H9 (cell line): ENCODE measurements around the gene KCNK10. TPM values are rescaled to one million over a fixed set of nuclear protein-coding genes. Genes with fewer than 3 reads are reported as not detected.

Experiments
- DNase-seq: peaks from one replicate; pipeline ENCODE4 v3.0.0-alpha.2; 2017
- H2AFZ ChIP-seq: one replicate; pipeline ENCODE4 v1.6.1; 2013; ENCODE audit warnings: mild to moderate bottlenecking, low read length, control low read depth, moderate library complexity
- H2AK5ac ChIP-seq: 2 replicates; pipeline ENCODE4 v1.6.1; 2013; ENCODE audit warnings: low read length, control low read depth, mixed read lengths; ENCODE audit not compliant: insufficient read length
- H2BK120ac ChIP-seq: one replicate; pipeline ENCODE4 v1.6.1; 2013; ENCODE audit warnings: low read depth, mild to moderate bottlenecking, low read length, control low read depth, inconsistent platforms; ENCODE audit not compliant: poor library complexity, severe bottlenecking
- H2BK12ac ChIP-seq: 2 replicates; pipeline ENCODE4 v1.6.1; 2013; ENCODE audit warnings: low read length, control low read depth, mixed read lengths, low read depth; ENCODE audit not compliant: insufficient read length
- H2BK15ac ChIP-seq: 2 replicates; pipeline ENCODE4 v1.6.1; 2013; ENCODE audit warnings: low read depth, low read length, control low read depth
- H2BK20ac ChIP-seq: one replicate; pipeline ENCODE4 v1.6.1; 2013; ENCODE audit warnings: low read depth, mild to moderate bottlenecking, low read length, control low read depth, inconsistent platforms; ENCODE audit not compliant: poor library complexity, severe bottlenecking
- H2BK5ac ChIP-seq: 2 replicates; pipeline ENCODE4 v1.6.1; 2013; ENCODE audit warnings: low read length, control low read depth, mixed read lengths; ENCODE audit not compliant: insufficient read length
- H3K14ac ChIP-seq: 2 replicates; pipeline ENCODE4 v1.6.1; 2013; ENCODE audit warnings: low read length, control low read depth; ENCODE audit not compliant: insufficient read depth
- H3K18ac ChIP-seq: 2 replicates; pipeline ENCODE4 v1.6.1; 2013; ENCODE audit warnings: low read depth, mild to moderate bottlenecking, mixed read lengths, low read length, control low read depth; ENCODE audit not compliant: insufficient read length
- H3K23ac ChIP-seq: 2 replicates; pipeline ENCODE4 v1.6.1; 2013; ENCODE audit warnings: low read length, control low read depth, mixed read lengths, low read depth; ENCODE audit not compliant: insufficient read length
- H3K23me2 ChIP-seq: 2 replicates; pipeline ENCODE4 v1.6.1; 2013; ENCODE audit warnings: low read depth, mild to moderate bottlenecking, mixed read lengths, low read length, control low read depth; ENCODE audit not compliant: insufficient read length, poor library complexity, severe bottlenecking
- H3K27ac ChIP-seq: 2 replicates; pipeline ENCODE4 v1.5.1; 2013; ENCODE audit warnings: low read length, control low read depth, mixed read lengths, low read depth; ENCODE audit not compliant: insufficient read length
- H3K27me3 ChIP-seq: 2 replicates; pipeline ENCODE4 v1.6.1; 2013; ENCODE audit warnings: low read length, control low read depth, inconsistent platforms; ENCODE audit not compliant: insufficient read depth
- H3K4ac ChIP-seq: 2 replicates; pipeline ENCODE4 v1.6.1; 2013; ENCODE audit warnings: low read depth, mild to moderate bottlenecking, control low read depth, inconsistent platforms, low read length, moderate library complexity
- H3K4me1 ChIP-seq: 2 replicates; pipeline ENCODE4 v1.6.1; 2013; ENCODE audit warnings: low read length, control low read depth, inconsistent platforms; ENCODE audit not compliant: insufficient read depth
- H3K4me2 ChIP-seq: 2 replicates; pipeline ENCODE4 v1.6.1; 2013; ENCODE audit warnings: low read length, control low read depth, mixed read lengths; ENCODE audit not compliant: insufficient read length, insufficient read depth
- H3K56ac ChIP-seq: 2 replicates; pipeline ENCODE4 v1.6.1; 2013; ENCODE audit warnings: low read depth, mild to moderate bottlenecking, mixed read lengths, low read length, control low read depth; ENCODE audit not compliant: insufficient read length
- H3K79me1 ChIP-seq: 2 replicates; pipeline ENCODE4 v1.6.1; 2013; ENCODE audit warnings: low read depth, mild to moderate bottlenecking, moderate library complexity, low read length, control low read depth, inconsistent platforms; ENCODE audit not compliant: insufficient read depth, poor library complexity, severe bottlenecking
- H3K79me2 ChIP-seq: 2 replicates; pipeline ENCODE4 v1.6.1; 2013; ENCODE audit warnings: low read length, control low read depth, inconsistent platforms; ENCODE audit not compliant: insufficient read depth
- H3K9ac ChIP-seq: 2 replicates; pipeline ENCODE4 v1.6.1; 2013; ENCODE audit warnings: low read length, control low read depth, mixed read lengths; ENCODE audit not compliant: insufficient read length; ENCODE audit errors: extremely low read depth
- H3K9me3 ChIP-seq: one replicate; pipeline ENCODE4 v1.6.1; 2013; ENCODE audit warnings: low read depth, low read length, inconsistent platforms; ENCODE audit not compliant: control insufficient read depth
- H3T11ph ChIP-seq: one replicate; pipeline ENCODE4 v1.6.1; 2013; ENCODE audit warnings: mild to moderate bottlenecking, low read length, control low read depth, inconsistent platforms
- H4K20me1 ChIP-seq: one replicate; pipeline ENCODE4 v1.6.1; 2013; ENCODE audit not compliant: control insufficient read depth, insufficient read length, insufficient read depth
- H4K5ac ChIP-seq: 2 replicates; pipeline ENCODE4 v1.6.1; 2013; ENCODE audit warnings: low read depth, mild to moderate bottlenecking, mixed read lengths, low read length, control low read depth; ENCODE audit not compliant: insufficient read length
- H4K8ac ChIP-seq: replicated peaks from 2 replicates; pipeline ENCODE4 v1.6.1; 2013; ENCODE audit warnings: low read length, control low read depth, mixed read lengths, low read depth; ENCODE audit not compliant: insufficient read length
- H4K91ac ChIP-seq: 2 replicates; pipeline ENCODE4 v1.6.1; 2013; ENCODE audit warnings: low read depth, mild to moderate bottlenecking, moderate library complexity, mixed read lengths, low read length, control low read depth; ENCODE audit not compliant: insufficient read length
- H3K27ac Mint-ChIP-seq, 3 experiments: 2 replicates in 2 of 3; 3 replicates in 1 of 3; pipeline ENCODE4 v1.8.0; 2020 to 2021; ENCODE audit warnings: mixed read lengths in 3 of 3, mild to moderate bottlenecking in 1 of 3, moderate library complexity in 1 of 3
- H3K27me3 Mint-ChIP-seq: 2 replicates; pipeline ENCODE4 v1.8.0; 2021; ENCODE audit warnings: low read depth, mild to moderate bottlenecking, moderate library complexity, mixed read lengths
- H3K36me3 Mint-ChIP-seq, 3 experiments: 2 replicates in 2 of 3; 3 replicates in 1 of 3; pipeline ENCODE4 v1.8.0; 2020 to 2021; ENCODE audit warnings: low read depth in 3 of 3, mixed read lengths in 3 of 3; ENCODE audit not compliant: insufficient read depth in 1 of 3
- H3K4me1 Mint-ChIP-seq, 2 experiments: 2 replicates each; pipeline ENCODE4 v1.8.0; 2020; ENCODE audit warnings: mixed read lengths in 2 of 2
- H3K4me3 Mint-ChIP-seq, 2 experiments: 2 replicates in 1 of 2; 3 replicates in 1 of 2; pipeline ENCODE4 v1.8.0; 2020 to 2021; ENCODE audit warnings: mild to moderate bottlenecking in 2 of 2, mixed read lengths in 2 of 2, moderate library complexity in 1 of 2
- H3K9me3 Mint-ChIP-seq, 2 experiments: 2 replicates in 1 of 2; 3 replicates in 1 of 2; pipeline ENCODE4 v1.8.0; 2020; ENCODE audit warnings: mild to moderate bottlenecking in 2 of 2, mixed read lengths in 2 of 2, moderate library complexity in 1 of 2
- WGBS: extraction: QIAGEN DNeasy Blood & Tissue Kit; methylation state at CpG from one replicate; pipeline ENCODE4 v1.1.7; 2013; ENCODE audit warnings: missing lambda C conversion rate, low lambda C conversion rate, mixed read lengths; ENCODE audit not compliant: insufficient read length; ENCODE audit errors: extremely low coverage; 5-methylcytosine and 5-hydroxymethylcytosine counted together
- total RNA-seq: library from RNA; stranded (reverse); gene quantifications from 2 replicates; pipeline ENCODE4 v1.2.1, GENCODE V29; 2021
- TF ChIP-seq, protein P1 (sequence below): fragments of 200-600 bp; sonication (generic); conservative IDR thresholded peaks from 3 replicates; pipeline ENCODE4 v1.8.0; 2021; ENCODE audit warnings: antibody characterized with exemption, mild to moderate bottlenecking

Gene KCNK10
- total RNA-seq, 1 experiment from 2014 or later: 0.33 TPM

DNA sequence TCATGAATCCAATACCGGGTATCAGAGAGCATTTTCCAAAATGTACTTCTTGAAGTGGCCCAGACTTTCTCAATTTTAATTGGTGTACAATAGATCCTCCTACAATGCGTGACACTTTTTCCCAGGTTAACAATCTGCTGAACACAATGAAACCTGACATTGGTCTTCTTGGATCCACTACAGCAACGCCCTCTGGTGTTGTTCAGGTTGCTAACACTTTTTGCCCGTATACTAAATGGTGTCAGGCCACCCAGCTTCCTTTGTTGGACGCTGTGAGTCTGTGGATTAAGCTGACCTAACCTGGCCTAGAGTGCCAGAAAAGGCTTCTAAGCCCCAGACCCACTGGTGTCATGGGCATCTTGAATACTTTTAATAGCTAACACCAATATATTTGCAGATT lies 89.2 kb downstream of the KCNK10 start:
- Histone ChIP-seq H3K9me3 (no peaks in the 10 kb centered on the region), H2AFZ (no peak overlapping the region), H2AK5ac (no peak overlapping the region), H4K20me1 (no peaks in the 10 kb centered on the region), H3T11ph (no peak overlapping the region), H3K23me2 (no peaks in the 10 kb centered on the region), H4K91ac (no peak overlapping the region), H3K4me1 (no peaks in the 10 kb centered on the region), H3K27me3 (no peaks in the 10 kb centered on the region), H2BK15ac (no peak overlapping the region), H2BK120ac (no peak overlapping the region), H3K56ac (no peak overlapping the region), H3K18ac (no peak overlapping the region), H3K4ac (no peak overlapping the region), H3K4me2 (no peak overlapping the region), H2BK12ac (no peak overlapping the region), H2BK5ac (no peak overlapping the region), H3K9ac (no peak overlapping the region), H4K5ac (no peak overlapping the region), H4K8ac (no peak overlapping the region), H3K14ac (no peak overlapping the region), H3K27ac (no peak overlapping the region), H2BK20ac (no peak overlapping the region), H3K79me2 (no peaks in the 10 kb centered on the region), H3K23ac (no peak overlapping the region), H3K79me1 (no peaks in the 10 kb centered on the region)
- Mint-ChIP-seq H3K4me1 (peaks cover 7 to 10% of the 10 kb centered on the region in 2 experiments), H3K9me3 (peaks cover 7 to 8% of the 10 kb centered on the region in 2 experiments), H3K36me3 (peaks cover 0 to 7% (median 0%) of the 10 kb centered on the region in 3 experiments; a peak in 3 of 7 replicates), H3K4me3 (no peak overlapping the region), H3K27me3 (no peaks in the 10 kb centered on the region), H3K27ac (no peak overlapping the region)
- DNase-seq: peak; percentile 61
- TF ChIP-seq, protein P1, sequence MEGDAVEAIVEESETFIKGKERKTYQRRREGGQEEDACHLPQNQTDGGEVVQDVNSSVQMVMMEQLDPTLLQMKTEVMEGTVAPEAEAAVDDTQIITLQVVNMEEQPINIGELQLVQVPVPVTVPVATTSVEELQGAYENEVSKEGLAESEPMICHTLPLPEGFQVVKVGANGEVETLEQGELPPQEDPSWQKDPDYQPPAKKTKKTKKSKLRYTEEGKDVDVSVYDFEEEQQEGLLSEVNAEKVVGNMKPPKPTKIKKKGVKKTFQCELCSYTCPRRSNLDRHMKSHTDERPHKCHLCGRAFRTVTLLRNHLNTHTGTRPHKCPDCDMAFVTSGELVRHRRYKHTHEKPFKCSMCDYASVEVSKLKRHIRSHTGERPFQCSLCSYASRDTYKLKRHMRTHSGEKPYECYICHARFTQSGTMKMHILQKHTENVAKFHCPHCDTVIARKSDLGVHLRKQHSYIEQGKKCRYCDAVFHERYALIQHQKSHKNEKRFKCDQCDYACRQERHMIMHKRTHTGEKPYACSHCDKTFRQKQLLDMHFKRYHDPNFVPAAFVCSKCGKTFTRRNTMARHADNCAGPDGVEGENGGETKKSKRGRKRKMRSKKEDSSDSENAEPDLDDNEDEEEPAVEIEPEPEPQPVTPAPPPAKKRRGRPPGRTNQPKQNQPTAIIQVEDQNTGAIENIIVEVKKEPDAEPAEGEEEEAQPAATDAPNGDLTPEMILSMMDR: peak; percentile 71
- no CpG with 5 or more reads among the region's 5 CpGs for WGBS
